ENCODE results near the gene S100Z.

The S100Z gene

GRCh38 chr5:76946090-76946489 lies 96.3 kb downstream of the S100Z start:
- H3K9me3 ChIP-seq, result no peaks in the 10 kb centered on the region
- no peaks in the 10 kb centered on the region for H3K36me3 ChIP-seq
- no peak overlapping the region for H3K27ac ChIP-seq
- TF ChIP-seq CTCF (IDR thresholded peaks at IDR 0.05), result no peak
- no peak overlapping the region for H3K4me3 ChIP-seq (ENCODE audit: low read depth in 1 of 2, low read length in 1 of 2)
- no peaks in the 10 kb centered on the region for H3K4me1 ChIP-seq (ENCODE audit: control insufficient read depth in 1 of 2, insufficient read depth in 1 of 2, low read depth in 1 of 2, low read length in 1 of 2)
- H3K27me3 ChIP-seq, result peaks cover 1% of the 10 kb centered on the region

GRCh38 chr5:76947082-76947503 lies 97.3 kb downstream of the S100Z start:
- TF ChIP-seq CTCF (IDR thresholded peaks at IDR 0.05), result no peak
- H3K4me1 ChIP-seq (ENCODE audit: control insufficient read depth in 1 of 2, insufficient read depth in 1 of 2, low read depth in 1 of 2, low read length in 1 of 2), result no peaks in the 10 kb centered on the region
- peaks cover 11% of the 10 kb centered on the region for H3K27me3 ChIP-seq
- no peak overlapping the region for H3K27ac ChIP-seq
- no peak overlapping the region for H3K4me3 ChIP-seq (ENCODE audit: low read depth in 1 of 2, low read length in 1 of 2)
- H3K9me3 ChIP-seq, result no peaks in the 10 kb centered on the region
- no peaks in the 10 kb centered on the region for H3K36me3 ChIP-seq

- no peak within 1 kb of the TSS for H3K27ac ChIP-seq
- H3K36me3 ChIP-seq, result no peaks in the 10 kb centered on the region
- no peaks in the 10 kb centered on the region for H3K9me3 ChIP-seq
- peaks cover 7 to 16% of the 10 kb centered on the region in 2 experiments for H3K4me1 ChIP-seq (ENCODE audit: control insufficient read depth in 1 of 2, insufficient read depth in 1 of 2, low read depth in 1 of 2, low read length in 1 of 2)
- H3K4me3 ChIP-seq (ENCODE audit: low read depth in 1 of 2, low read length in 1 of 2), result peak within 1 kb of the TSS in 1 of 2 experiments; percentile 32
- no peak for TF ChIP-seq CTCF (IDR thresholded peaks at IDR 0.05)
- peaks cover 69% of the 10 kb centered on the region for H3K27me3 ChIP-seq
Measured at GRCh38 chr5:76952795-76953536, 103.2 kb downstream of the S100Z start, which contains the start of gene CRHBP. CRHBP (plus strand) TSS chr5:76953045; CDS start chr5:76953135, 90 bp downstream.

- Histone ChIP-seq H3K4me3 (ENCODE audit: low read depth in 1 of 2, low read length in 1 of 2) (peak overlapping the region in 1 of 2 experiments; percentile 32), H3K9me3 (no peaks in the 10 kb centered on the region), H3K27ac (no peak overlapping the region), H3K4me1 (ENCODE audit: control insufficient read depth in 1 of 2, insufficient read depth in 1 of 2, low read depth in 1 of 2, low read length in 1 of 2) (peaks cover 7 to 16% of the 10 kb centered on the region in 2 experiments), H3K27me3 (peaks cover 69% of the 10 kb centered on the region), H3K36me3 (no peaks in the 10 kb centered on the region)
- no peak for TF ChIP-seq CTCF (IDR thresholded peaks at IDR 0.05)
Measured at GRCh38 chr5:76953551-76954382, 104.0 kb downstream of the S100Z start.

- peak overlapping the region in 1 of 2 experiments; percentile 32 for H3K4me3 ChIP-seq (ENCODE audit: low read depth in 1 of 2, low read length in 1 of 2)
- peaks cover 69% of the 10 kb centered on the region for H3K27me3 ChIP-seq
- no peaks in the 10 kb centered on the region for H3K36me3 ChIP-seq
- H3K4me1 ChIP-seq (ENCODE audit: control insufficient read depth in 1 of 2, insufficient read depth in 1 of 2, low read depth in 1 of 2, low read length in 1 of 2), result peaks cover 7 to 16% of the 10 kb centered on the region in 2 experiments
- no peak overlapping the region for H3K27ac ChIP-seq
- no peaks in the 10 kb centered on the region for H3K9me3 ChIP-seq
- TF ChIP-seq CTCF (IDR thresholded peaks at IDR 0.05), result no peak
Measured at GRCh38 chr5:76954383-76954763, 104.6 kb downstream of the S100Z start.
